Tibial nerve (tissue), 4 donors: ENCODE measurements around the gene PPDPF.

ENCODE experiments used
- CTCF ChIP-seq, 5 experiments: fragments of 200-600 bp in 3 of 5; fragments of 450-650 bp in 2 of 5; sonication (generic) in 3 of 5; IDR thresholded peaks; one replicate each; pipeline ENCODE4 v1.5.1; 2016 to 2019; ENCODE audit warnings: antibody characterized with exemption in 5 of 5, mild to moderate bottlenecking in 3 of 5, moderate library complexity in 2 of 5
- EP300 ChIP-seq, 2 donors: sonication (generic); formaldehyde crosslinking; IDR thresholded peaks; one replicate each; pipeline ENCODE4 v1.6.1; 2017; ENCODE audit warnings: antibody characterized with exemption in 2 of 2, mild to moderate bottlenecking in 1 of 2
- POLR2A ChIP-seq, 2 donors: fragments of 450-650 bp; IDR thresholded peaks; one replicate each; pipeline ENCODE4 v1.6.1; 2017; ENCODE audit warnings: antibody characterized with exemption in 2 of 2, mild to moderate bottlenecking in 2 of 2, moderate library complexity in 2 of 2

GRCh38 chr20:63500902-63501817 lies 19.4 kb upstream of the PPDPF start:
- TF ChIP-seq CTCF (IDR thresholded peaks at IDR 0.05), result no peak
- no peak for TF ChIP-seq POLR2A (IDR thresholded peaks at IDR 0.05)
- no peak for TF ChIP-seq EP300 (IDR thresholded peaks at IDR 0.05)
